Ascending aorta (tissue), 2 donors: ENCODE data around the gene DAB1. TPM values are rescaled to one million over a fixed set of nuclear protein-coding genes. Genes with fewer than 3 reads are reported as not detected.

Experiments
- DNase-seq, 2 donors: peaks; one replicate each; pipeline ENCODE4 v3.0.0-alpha.2; 2019; ENCODE audit warnings: low spot score in 2 of 2
- H3K27ac ChIP-seq, 2 donors: fragments of 200-600 bp; sonication (generic); one replicate each; pipeline ENCODE4 v1.5.1; 2016 to 2017; ENCODE audit warnings: mild to moderate bottlenecking in 1 of 2
- H3K27me3 ChIP-seq: fragments of 200-600 bp; sonication (generic); one replicate; pipeline ENCODE4 v1.5.1; 2017
- H3K36me3 ChIP-seq, 2 donors: fragments of 200-600 bp; sonication (generic); one replicate each; pipeline ENCODE4 v1.5.1; 2016
- H3K4me1 ChIP-seq, 2 donors: fragments of 200-600 bp; sonication (generic); one replicate each; pipeline ENCODE4 v1.5.1; 2016 to 2017; ENCODE audit warnings: mild to moderate bottlenecking in 1 of 2
- H3K4me3 ChIP-seq, 2 donors: fragments of 200-600 bp; sonication (generic); one replicate each; pipeline ENCODE4 v1.5.1; 2016 to 2017; ENCODE audit warnings: mild to moderate bottlenecking in 1 of 2
- H3K9me3 ChIP-seq, 2 donors: fragments of 200-600 bp; sonication (generic); one replicate each; pipeline ENCODE4 v1.5.1; 2016
- CTCF ChIP-seq, 3 experiments: fragments of 200-600 bp in 2 of 3; fragments of 450-650 bp in 1 of 3; sonication (generic) in 2 of 3; IDR thresholded peaks; one replicate each; pipeline ENCODE4 v1.5.1; 2016 to 2019; ENCODE audit warnings: antibody characterized with exemption in 3 of 3, mild to moderate bottlenecking in 1 of 3, moderate library complexity in 1 of 3
- intact Hi-C: fragments of 100-400 bp; cut with DNase I; formaldehyde crosslinking; loops from one replicate; pipeline ENCODE4 v1.15.1; 2023
- total RNA-seq: library from RNA; depleted of rRNA; stranded (reverse); fragments of >200 nt; gene quantifications from one replicate; pipeline ENCODE4 v1.1.0, GENCODE V29; 2016

The DAB1 gene
- total RNA-seq, 1 donor from 2014 or later: not detected

- TF ChIP-seq CTCF (IDR thresholded peaks at IDR 0.05): no peak
- no peak overlapping the region for H3K4me3 ChIP-seq
- no peaks in the 10 kb centered on the region for H3K36me3 ChIP-seq
- H3K9me3 ChIP-seq: no peaks in the 10 kb centered on the region
- H3K27me3 ChIP-seq: no peaks in the 10 kb centered on the region
- intact Hi-C loops: no loop called here
- H3K4me1 ChIP-seq: no peaks in the 10 kb centered on the region
- no peak for DNase-seq
- no peak overlapping the region for H3K27ac ChIP-seq
Measured at GRCh38 chr1:57082711-57083439, 341.0 kb downstream of the DAB1 start.

GRCh38 chr1:57079454-57080157, 344.3 kb downstream of the DAB1 start:
- H3K9me3 ChIP-seq: no peaks in the 10 kb centered on the region
- DNase-seq: no peak
- H3K27me3 ChIP-seq: no peaks in the 10 kb centered on the region
- H3K27ac ChIP-seq: no peak overlapping the region
- H3K4me1 ChIP-seq: no peaks in the 10 kb centered on the region
- H3K4me3 ChIP-seq: no peak overlapping the region
- peak in 1 of 3 experiments; percentile 5 for TF ChIP-seq CTCF (IDR thresholded peaks at IDR 0.05)
- no peaks in the 10 kb centered on the region for H3K36me3 ChIP-seq
- intact Hi-C loops: no loop called here

GRCh38 chr1:57072401-57073110, 351.3 kb downstream of the DAB1 start:
- Histone ChIP-seq H3K9me3 (no peaks in the 10 kb centered on the region), H3K4me3 (no peak overlapping the region), H3K4me1 (no peaks in the 10 kb centered on the region), H3K27me3 (no peaks in the 10 kb centered on the region), H3K27ac (no peak overlapping the region), H3K36me3 (no peaks in the 10 kb centered on the region)
- no peak for TF ChIP-seq CTCF (IDR thresholded peaks at IDR 0.05)
- intact Hi-C loops: no loop called here
- no peak for DNase-seq

- no peak overlapping the region for H3K4me3 ChIP-seq
- no peaks in the 10 kb centered on the region for H3K9me3 ChIP-seq
- no peaks in the 10 kb centered on the region for H3K4me1 ChIP-seq
- no peak for DNase-seq
- no peak for TF ChIP-seq CTCF (IDR thresholded peaks at IDR 0.05)
- no peaks in the 10 kb centered on the region for H3K36me3 ChIP-seq
- H3K27me3 ChIP-seq: no peaks in the 10 kb centered on the region
- no peak overlapping the region for H3K27ac ChIP-seq
- intact Hi-C loops: no loop called here
Measured at GRCh38 chr1:57067863-57068262, 356.0 kb downstream of the DAB1 start.

DNA sequence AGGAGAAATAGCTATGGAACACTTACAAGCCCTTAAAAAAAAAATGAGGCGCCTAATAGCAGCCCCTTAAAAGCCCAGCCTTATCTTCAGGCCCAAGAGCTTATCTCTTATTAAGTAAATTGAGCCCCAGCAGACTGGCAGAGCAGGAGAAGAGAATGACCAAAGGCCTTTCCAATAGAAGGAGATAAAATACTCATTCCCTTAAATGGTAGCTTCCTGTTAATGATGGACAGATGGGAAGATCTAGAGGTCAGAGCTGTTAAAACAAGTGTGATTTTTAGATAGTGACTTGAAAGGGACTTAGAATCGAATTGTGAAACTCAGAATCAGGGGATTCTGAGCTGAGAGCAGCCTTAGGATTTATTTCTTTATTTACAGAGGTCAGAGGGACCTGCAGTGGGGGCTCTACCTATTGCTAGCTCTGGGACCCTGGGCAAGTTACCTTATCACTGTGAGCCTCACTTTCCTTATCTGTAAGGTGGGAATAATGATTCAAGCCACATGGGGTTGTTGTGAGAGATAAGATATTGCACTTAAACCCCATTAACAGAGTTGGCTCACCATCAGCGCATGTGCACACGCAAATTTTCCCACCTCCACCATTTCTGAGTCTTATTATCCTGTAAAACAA, 356.8 kb downstream of the DAB1 start:
- no peak overlapping the region for H3K27ac ChIP-seq
- no peaks in the 10 kb centered on the region for H3K4me1 ChIP-seq
- intact Hi-C loops: no loop called here
- H3K4me3 ChIP-seq: no peak overlapping the region
- no peak for DNase-seq
- H3K27me3 ChIP-seq: no peaks in the 10 kb centered on the region
- H3K9me3 ChIP-seq: no peaks in the 10 kb centered on the region
- TF ChIP-seq CTCF (IDR thresholded peaks at IDR 0.05): no peak
- H3K36me3 ChIP-seq: no peaks in the 10 kb centered on the region
